Measurements from ENCODE around the gene ZNF217. TPM values are rescaled to one million over a fixed set of nuclear protein-coding genes. Genes with fewer than 3 reads are reported as not detected.

The ZNF217 gene
- total and polyA plus RNA-seq, 2 of the 8 experiments (the other 6 are each of a cell fraction or from before 2014, with no cell fraction given): 15.3 to 87.9 TPM

GRCh38 chr20:53592992-53593465 lies 610 bp downstream of the ZNF217 start (continued):
- TF ChIP-seq CHD7 (IDR thresholded peaks at IDR 0.05; ENCODE audit: insufficient replicate concordance, low read length) (no peak), POLR2A (IDR thresholded peaks at IDR 0.05; ENCODE audit: control extremely low read depth in 1 of 2, low read depth in 2 of 2, low read length in 2 of 2) (0 out of 3 replicates have a peak, but pooled peaks of 1 of the 2 experiments have one; percentile 35), BACH1 (IDR thresholded peaks at IDR 0.05; ENCODE audit: low read length) (no peak), ASH2L (IDR thresholded peaks at IDR 0.05; ENCODE audit: low read length) (peak; percentile 17), RAD21 (IDR thresholded peaks at IDR 0.05 in 1 of 2, conservative IDR thresholded peaks at IDR 0.05 in 1 of 2; ENCODE audit: low read depth in 2 of 2, low read length in 2 of 2) (no peak), PHF8 (conservative IDR thresholded peaks at IDR 0.05; ENCODE audit: low read depth, low read length) (0 out of 2 replicates have a peak, but pooled peaks have one; percentile 24)

Measured in H1 (cell line).